ENCODE data around the gene ATP5MC3.
"Not testable (repeated sequence)": the region's sequence is repeated elsewhere in the genome, so short reads cannot be mapped to it uniquely, and the experiment has no call there.

Gene ATP5MC3

DNA sequence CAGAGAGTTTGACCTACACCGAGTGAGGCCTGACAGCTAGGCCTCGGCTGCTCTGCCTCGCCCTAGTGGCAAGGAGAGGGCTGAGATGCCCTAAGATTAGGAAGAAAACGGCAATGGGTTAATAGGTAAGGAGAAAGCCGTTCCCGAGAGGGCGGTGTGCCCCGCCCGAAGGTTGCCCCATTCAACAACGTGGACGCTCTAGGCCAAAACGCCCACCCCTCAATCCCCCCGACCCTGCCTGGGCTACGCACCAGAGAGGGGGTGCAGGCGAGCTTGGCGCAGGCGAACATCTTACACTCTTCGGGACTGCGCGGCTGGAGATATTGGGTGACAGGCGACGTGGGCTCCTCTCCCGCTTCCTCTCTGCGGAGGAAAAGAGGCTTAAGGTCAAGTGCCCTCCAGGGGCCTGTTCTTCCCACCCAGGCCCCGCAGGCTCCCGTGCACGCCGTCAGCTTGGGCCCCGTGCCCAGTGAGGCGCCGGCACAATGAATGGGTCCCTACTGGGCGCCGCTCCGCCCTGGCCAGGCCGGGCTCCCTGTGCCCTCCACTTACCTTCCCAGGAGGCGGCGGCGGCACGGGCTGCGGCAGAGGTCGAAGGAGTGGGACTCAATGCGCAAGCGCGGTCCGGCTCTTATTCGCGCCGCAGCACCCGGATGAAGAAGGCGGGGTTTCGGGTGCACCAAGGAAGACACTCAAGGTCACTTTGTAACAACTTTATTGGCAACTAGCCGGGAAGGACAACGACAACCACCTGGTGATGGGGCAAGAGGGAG lies at the start of gene ATP5MC3:
TSS of gene ATP5MC3 (minus strand) at position 607 of the 773 bp plus-strand sequence. CDS start at position 290, 317 bp downstream.
- DNase-seq (ENCODE audit: low read depth, low spot score), result peak; percentile 73

DNA sequence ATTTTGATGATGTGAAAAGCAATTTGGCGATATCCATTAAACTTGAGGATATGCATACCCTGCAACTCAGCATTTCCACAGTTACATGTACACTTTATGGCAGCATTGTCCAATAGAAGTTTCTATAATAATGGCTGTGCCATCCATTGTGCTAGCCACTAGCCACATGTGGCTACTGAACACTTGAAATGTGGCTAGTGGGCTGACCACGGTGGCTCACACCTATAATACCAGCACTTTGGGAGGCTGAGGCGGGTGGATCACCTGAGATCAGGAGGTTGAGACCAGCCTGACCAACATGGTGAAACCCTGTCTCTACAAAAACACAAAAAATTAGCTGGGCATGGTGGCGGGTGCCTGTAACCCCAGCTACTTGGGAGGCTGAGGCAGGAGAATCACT lies 47.1 kb upstream of the ATP5MC3 start:
- not testable (repeated sequence) for DNase-seq (ENCODE audit: low read depth, low spot score)

DNA sequence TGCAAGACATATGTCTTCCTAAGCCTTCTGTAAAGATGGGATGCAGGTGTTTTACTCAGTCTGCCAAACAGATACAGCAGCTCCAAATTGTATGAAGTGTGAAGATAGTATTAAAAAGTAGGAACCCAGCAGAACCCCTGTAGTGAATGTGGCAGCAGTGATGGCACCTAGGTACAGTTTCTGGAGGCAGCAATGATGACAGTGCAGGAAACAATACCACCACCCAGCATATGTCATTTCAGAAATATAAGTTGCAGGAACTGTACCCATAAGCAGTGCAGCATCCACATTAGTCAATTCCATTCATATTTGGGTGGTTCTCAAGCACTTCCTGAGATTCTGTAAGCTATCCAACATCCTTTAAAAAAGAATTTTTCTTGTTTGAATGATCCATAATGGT lies 46.7 kb upstream of the ATP5MC3 start:
- DNase-seq (ENCODE audit: low read depth, low spot score), result no peak

DNA sequence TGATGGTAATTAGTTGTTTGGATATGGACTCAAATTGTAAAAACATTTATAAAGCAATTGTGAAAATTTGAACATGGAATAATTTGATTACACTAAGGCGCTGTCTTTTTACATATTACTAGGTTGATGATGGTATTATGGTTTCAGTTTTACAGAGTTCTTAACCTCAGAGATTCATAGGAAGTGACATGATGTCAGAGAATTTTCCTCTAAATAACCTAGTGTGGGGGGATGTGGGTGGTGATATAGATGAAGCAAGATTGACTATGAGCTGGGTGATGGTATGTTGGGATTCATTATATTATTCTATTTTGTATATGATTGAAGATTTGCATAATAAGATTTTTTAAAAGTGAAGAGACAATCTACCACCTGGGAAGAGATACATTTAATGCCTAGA lies 45.9 kb upstream of the ATP5MC3 start:
- DNase-seq (ENCODE audit: low read depth, low spot score), result no peak

DNA sequence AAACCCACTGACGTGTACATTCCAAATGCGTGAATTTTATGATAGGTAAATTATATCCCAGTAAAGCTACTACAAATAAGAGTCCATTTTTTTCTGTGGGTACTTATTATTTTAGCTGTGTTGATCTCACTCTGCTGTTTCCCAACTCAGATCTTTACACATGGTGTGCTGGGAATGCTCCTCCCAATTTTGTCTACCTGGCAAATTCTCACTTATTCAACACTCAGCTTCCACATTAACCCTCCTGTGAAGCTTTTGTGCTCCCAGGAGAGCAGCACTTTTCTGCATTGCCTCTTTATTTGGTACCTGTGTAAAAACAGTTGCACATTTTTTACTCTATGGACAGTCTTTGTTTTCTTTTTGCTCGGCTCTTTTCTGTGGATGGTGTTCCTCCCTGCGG lies 38.6 kb upstream of the ATP5MC3 start:
- no peak for DNase-seq (ENCODE audit: low read depth, low spot score)

DNA sequence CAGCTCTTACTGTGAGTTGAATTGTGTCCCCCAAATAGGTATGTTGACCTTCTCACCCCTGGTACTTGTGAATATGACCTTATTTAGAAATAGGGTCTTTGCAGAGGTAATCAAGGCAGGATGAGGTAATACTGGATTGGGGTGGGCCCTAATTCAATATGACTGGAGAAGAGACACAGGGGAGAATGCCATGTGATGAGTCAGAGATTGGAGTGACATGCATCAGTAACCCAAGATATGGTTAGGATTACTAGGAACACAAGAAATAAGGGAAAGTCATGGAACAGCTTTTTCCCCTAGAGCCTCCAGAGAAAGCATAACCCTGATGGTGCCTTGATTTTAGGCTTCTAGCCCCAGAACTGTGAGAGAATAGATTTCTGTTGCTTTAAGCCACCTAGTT lies 37.0 kb upstream of the ATP5MC3 start:
- DNase-seq (ENCODE audit: low read depth, low spot score), result no peak

DNA sequence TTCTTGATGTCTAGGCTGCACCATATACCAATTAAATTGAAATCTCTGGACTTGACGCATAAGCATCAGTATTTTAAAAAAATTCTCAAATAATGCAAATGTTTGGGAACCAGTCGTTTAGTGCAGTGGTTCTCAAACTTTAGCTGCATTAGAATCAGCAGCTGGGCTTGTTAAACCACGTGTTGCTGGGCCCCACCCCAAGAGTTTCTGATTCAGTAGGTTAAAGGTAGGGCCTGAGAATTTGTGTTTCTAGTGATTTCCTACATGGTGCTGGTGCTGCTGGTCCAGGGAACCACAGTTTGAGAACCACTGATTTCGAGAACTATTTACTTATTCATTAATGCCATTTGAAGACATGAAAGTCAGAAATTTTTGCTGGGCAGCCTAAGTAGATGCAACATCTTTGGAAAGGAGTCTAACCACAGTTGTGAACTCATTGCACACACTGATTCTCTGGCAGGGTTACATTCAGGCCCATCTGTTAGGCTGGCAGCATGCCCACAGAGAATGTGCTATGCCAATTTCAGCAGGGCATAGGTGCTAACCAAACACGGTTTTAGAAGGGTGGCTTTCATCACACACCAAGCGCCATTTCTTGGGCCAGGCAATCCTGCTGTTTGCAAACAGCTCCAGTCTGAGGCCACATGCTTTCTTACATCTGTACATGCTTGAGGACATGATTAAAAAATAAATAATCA lies 26.4 kb upstream of the ATP5MC3 start:
- DNase-seq (ENCODE audit: low read depth, low spot score), result no peak

DNA sequence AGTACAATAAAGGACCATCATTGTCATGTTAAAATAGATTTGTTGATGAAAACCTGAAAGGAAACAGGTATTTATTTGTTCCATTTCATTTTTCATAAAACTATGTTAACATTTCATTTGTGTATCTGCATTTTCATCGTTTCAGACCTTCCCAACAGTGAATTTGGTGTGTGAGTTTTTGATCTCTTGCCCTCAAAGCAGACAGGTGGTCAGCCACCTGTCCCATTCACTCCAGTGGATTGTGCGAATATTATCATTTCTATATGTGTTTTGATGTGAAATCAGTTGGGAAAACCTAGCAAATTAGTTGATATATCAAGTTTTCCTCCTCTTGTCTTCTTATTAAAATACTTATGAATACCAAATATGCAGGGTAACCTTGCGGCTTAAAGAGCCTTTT lies 25.4 kb upstream of the ATP5MC3 start:
- no peak for DNase-seq (ENCODE audit: low read depth, low spot score)

DNA sequence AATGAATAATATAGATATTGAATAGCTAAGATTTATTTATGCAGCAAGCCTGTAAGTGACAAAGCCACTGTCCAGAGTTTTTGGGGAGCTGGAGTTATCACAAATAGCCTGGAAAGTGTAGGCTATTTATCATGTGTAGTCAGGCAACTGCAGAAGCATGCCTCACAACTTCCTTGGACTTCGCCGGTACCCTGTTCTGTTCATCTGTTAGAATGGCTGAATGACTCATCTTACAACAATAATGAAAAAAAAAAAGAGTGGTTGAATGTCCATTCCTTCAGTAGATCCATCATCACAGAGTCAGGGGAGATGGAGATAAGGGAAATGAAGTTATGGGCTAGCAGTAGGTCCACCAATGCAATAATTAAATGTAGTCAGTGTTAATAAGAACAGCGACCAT lies 24.0 kb upstream of the ATP5MC3 start:
- DNase-seq (ENCODE audit: low read depth, low spot score), result no peak

DNA sequence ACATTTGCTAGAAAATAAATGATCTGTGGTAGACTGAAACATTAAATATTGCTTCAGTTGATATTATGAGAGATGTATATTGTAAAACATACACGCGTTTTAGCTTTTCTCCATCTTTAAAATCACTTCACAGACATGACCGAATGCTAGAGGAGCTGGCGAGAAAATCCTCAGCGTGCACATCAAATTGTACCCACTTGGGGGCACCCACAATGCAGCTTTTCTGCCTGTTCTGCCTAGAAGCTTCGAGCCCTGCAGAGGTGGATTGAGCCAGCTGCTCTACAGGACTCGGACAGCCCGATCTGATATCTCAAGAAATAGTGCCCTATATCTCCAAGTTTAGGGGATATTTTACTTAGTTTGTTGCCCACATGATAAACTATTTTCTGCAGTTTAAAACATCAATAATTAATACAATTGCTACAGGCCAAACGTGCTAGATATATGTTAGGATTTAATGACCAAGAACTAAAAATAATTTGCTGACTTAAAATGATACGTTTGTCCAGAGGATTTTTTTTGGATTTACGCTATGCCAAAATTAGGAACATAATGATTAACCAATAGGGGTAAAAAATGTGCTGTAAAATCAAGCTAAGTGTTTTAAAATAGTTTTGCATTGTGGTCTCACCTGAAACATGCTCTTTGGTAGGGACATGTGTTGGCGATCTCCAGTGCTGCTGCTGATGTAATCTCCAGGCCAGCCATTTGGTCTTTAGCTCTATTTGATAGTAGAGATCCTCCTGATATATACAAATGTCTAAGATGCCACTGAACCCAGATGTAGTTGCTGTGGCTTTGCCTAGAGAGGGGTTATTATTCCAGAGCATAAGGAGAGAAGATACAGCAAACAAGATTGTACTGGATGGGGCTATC lies 22.3 kb upstream of the ATP5MC3 start:
- no peak for DNase-seq (ENCODE audit: low read depth, low spot score)

DNA sequence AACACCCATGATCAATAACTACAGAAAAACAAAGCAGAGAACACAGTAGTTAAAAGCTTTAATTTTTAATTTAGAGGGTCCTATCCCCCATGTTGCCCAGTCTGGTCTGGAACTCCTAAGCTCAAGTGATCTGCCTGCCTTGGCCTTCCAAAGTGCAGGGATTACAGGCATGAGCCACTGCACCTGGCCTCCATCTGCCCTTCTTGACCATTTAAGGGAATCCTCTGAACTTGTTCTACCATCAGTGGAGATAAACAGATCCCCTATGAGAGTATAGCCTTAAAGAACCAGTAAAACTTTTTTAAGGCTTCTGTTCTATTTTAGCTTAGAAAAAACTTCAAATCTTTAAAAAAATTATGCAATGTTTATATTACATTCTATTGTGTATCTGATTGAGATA lies 13.5 kb upstream of the ATP5MC3 start:
- DNase-seq (ENCODE audit: low read depth, low spot score), result no peak

DNA sequence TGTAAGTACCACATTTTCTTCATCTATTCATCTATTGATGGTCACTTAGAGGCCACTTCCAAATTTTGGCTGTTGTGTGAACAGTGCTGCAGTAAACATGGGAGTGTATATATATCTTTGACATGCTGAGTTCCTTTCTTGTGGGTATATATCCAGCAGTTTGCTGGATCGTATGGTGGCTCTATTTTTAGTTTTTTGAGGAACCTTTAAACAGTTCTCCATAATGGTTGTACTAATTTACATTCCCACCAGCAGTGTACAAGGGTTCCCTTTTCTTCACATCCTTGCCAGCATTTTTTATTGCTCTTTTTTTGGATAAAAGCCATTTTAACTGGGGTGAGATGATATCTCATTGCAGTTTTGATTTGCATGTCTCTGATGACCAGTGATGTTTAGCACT lies 7.3 kb upstream of the ATP5MC3 start:
- DNase-seq (ENCODE audit: low read depth, low spot score), result no peak

DNA sequence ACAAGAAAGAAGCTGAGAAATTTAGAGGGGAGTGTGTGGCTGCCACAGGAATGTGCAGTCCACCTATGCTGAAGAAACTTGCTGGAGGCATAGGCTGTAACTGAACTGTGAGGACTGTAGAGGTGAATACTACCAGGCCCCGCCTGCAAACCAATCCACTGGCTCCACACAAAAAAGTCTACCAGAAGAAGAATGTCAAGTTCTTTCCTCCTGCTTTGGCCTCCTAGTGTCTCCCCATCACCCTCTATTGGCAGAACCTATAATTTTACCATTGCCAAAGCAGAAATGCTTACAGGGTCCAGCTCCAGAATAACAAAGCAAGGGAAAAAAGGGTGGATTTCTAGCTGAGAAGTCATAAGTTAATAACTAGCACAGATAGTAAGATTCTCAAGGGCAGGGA lies 5.9 kb upstream of the ATP5MC3 start:
- no peak for DNase-seq (ENCODE audit: low read depth, low spot score)

DNA sequence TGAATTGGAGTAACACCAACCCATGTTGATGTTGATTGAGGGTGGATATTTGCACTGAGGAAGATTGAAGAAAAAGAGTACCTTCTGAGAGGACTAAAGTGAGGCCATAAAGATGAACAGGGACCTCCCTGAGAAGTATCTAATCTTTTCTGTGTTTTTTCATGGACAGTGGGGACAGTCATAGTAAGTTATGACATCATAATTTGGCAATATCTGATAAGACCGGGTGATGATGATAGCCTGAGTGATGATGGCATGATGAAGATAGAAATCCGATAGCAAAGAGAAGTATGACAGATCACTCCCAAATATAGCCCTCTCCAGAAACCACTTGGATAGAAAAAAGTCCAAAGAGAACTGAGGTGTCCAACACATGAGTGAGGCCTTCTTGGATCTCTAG lies 2.2 kb upstream of the ATP5MC3 start:
- no peak for DNase-seq (ENCODE audit: low read depth, low spot score)

DNA sequence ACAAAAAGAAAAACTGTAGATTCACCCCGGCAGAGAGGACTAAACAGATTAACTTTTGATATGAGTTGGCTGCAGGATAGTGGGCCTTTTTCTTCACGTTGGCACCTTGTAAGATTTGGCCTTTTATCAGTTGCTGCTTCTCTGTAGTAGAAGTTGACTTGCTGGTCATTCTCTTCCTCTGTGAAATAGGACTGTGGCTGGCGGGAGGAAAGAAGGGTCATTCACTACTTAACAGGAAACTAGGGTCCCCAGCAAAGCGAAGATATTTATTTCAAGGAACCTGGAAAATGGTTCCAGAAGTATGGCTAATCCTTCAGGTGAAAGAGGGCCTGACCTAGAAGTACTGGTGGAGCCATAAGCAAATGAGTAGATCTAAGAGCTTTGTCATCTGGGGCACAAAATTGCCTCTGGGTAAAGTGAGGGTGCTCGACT lies 383 bp upstream of the ATP5MC3 start:
- no peak for DNase-seq (ENCODE audit: low read depth, low spot score)

DNA sequence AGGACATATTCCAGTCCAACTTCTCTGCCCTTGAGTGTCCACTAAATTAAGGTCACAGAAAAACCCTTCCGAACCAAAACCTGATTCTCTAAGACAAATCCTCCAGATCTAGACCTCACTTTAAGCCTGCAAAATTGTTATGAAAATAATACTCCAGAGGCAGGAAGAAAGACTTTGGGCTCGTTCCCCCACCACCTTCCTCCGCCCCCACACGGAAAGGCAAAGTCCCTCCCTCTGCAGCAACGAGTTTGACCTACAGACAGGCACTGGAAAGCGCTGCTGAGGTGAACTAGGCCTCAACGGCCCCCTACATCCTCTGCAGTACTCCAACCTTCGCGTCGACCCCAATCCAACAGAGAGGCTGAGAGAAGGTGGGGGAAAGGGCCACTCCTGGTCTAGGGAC lies 808 bp downstream of the ATP5MC3 start:
- peak; percentile 11 for DNase-seq (ENCODE audit: low read depth, low spot score)

DNA sequence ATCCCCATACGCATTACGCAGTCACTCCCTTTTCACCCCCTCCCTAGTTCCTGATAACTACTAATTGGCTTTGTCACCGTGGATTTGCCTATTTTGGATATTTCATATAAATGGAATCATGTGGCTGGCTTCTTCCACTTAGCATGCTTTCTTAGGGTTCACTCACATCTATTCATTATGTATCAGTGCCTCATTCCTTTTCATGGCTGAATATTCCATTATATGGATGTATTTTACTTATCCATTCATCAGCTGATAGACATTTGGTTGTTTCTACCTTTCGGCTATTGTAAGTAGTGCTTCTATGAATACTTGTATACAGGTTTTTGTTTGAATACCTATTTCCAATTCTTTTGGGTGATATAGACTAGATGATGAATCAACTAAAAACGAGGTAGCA lies 4.9 kb downstream of the ATP5MC3 start:
- DNase-seq (ENCODE audit: low read depth, low spot score), result no peak

DNA sequence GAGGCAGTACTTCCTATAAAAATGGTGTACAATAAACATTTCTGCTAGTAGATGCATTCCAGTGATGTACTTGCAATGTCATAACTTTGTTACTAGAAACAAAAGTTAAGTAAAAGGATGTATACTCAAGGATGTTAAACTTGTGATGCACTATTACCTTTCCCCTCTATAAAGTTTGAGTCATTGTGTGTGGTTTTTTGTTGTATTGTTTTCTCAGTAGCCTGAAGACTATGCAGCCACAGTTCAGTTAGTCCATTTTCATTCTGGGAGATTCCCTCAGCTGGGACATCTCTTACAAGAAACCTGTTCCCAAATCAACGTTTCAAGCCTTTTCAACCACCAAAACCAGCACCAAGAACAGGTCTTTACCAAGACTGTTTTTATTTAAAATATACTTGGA lies 5.6 kb downstream of the ATP5MC3 start:
- DNase-seq (ENCODE audit: low read depth, low spot score), result no peak

DNA sequence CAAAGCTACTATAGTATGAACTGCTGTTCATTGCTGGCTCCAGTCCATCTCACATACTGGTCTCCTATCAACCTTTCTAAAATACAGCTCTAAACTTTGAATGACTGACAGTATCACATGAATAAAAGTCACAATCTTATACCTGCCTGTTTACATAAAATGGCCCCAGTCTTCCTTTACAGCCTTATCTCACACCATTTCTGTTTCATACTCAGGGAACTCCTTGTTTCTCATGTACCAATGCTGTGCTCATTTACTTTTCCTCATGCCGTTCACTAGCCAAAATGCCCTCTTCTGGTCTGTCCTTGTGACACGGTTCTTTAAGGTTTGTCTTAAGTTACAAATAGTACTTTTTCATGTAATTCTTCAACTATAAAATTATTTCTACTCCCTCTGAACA lies 6.2 kb downstream of the ATP5MC3 start:
- DNase-seq (ENCODE audit: low read depth, low spot score), result no peak

DNA sequence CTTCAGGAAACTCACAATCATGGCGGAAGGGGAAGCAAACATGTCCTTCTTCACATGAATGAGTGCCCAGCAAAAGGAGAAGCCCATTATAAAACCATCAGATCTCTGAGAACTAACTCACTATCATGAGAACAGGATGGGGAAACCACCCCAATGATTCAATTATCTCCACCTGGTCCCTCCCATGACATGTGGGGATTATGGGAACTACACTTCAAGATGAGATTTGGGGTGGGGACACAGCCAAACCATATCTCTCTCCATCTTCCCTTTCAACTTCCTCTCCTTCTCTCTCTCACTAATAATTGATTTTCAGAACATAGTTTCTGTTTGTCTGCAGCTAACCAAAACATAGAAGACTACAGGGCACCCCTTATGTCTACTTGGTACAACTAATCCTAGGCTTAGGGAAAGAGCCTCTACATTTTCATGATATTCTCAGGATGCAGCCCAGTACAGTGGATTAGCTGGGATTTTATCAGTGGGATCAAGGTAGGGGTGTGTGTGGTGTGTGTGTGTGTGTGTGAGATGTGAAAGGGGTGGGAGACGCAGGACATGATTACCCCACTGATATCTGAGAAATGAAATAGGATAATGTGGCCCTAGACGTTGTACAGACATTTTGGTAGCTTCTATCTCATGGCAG lies 10.7 kb downstream of the ATP5MC3 start:
- no peak for DNase-seq (ENCODE audit: low read depth, low spot score)

DNA sequence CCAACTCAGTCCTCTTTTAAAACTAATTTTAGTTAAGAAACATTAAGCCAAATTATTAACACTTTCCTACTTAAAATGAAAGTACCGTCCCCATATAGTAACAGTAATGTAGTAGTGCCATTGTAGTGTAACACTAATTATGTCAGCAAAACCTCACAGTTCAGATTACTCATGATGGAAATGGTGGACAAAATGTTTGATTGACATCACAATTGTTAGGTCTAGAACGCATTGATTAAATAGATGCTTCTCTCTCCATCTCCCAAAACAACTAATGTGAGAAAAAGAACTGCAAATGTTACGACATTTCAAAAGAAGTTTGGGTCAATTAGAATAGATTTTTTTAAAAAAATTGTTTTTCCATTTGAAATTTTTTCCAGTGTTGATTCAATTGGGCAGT lies 12.3 kb downstream of the ATP5MC3 start:
- DNase-seq (ENCODE audit: low read depth, low spot score), result no peak

DNA sequence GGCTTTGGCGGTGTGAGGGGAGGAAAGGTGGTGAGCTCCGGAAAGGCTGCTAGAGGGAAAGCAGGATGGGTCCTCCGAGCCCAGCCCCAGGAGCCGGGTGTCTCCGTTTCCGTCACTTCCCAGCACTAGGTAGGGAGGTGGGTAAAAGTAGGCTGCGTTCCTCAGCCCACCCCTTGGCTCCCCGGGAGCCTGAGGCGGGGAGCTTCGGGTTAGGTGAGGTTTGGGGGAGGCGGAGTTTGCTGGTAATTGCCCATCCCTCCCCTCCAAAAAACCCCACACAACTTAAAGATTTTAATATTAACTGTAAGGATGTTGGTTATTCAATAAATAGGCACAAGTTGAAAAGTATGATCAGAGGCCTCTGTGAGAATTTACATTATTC lies 13.0 kb downstream of the ATP5MC3 start:
- no peak for DNase-seq (ENCODE audit: low read depth, low spot score)
